Measurements from ENCODE around the gene KLHL22.

DNA sequence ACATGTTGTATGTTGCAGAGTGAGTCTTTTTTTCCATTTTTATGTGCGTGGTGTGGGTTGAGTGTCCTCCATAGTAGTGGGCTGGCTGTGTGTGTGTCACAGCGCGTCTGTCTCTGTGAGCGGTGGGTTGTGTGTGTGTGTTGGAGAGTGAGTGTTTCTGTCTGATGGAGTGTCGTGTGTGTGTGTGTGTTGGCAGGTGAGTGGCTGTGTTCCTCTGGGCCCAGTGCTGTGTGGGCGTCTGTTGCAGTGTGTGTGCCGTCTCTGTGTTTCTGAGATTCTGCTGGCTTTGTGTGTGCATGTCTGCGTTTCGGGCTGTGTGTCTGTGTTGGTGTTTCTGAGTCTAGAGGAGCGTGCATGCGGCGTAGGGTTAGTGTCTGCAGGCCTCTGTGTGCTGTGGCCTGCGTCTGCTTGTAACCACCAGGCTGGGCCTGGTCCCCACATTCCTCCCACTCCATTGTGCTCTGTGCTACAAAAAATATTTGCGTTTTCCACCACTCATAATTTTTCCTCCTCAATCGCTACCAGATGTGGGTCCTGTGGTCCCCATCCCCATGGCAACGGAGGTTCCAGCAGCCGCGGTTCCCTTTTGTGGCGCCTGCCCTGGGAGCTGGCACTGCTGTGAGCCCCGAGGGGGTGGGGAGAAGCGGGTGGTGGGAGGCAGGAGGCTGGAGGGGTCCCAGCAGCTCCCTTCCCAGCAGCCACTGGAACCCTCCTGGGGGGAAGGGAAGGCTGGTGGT is 73.2 kb downstream of the KLHL22 start:
- TF ChIP-seq, protein P1, sequence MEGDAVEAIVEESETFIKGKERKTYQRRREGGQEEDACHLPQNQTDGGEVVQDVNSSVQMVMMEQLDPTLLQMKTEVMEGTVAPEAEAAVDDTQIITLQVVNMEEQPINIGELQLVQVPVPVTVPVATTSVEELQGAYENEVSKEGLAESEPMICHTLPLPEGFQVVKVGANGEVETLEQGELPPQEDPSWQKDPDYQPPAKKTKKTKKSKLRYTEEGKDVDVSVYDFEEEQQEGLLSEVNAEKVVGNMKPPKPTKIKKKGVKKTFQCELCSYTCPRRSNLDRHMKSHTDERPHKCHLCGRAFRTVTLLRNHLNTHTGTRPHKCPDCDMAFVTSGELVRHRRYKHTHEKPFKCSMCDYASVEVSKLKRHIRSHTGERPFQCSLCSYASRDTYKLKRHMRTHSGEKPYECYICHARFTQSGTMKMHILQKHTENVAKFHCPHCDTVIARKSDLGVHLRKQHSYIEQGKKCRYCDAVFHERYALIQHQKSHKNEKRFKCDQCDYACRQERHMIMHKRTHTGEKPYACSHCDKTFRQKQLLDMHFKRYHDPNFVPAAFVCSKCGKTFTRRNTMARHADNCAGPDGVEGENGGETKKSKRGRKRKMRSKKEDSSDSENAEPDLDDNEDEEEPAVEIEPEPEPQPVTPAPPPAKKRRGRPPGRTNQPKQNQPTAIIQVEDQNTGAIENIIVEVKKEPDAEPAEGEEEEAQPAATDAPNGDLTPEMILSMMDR (IDR thresholded peaks at IDR 0.05), result no peak
- TF ChIP-seq EZH2 (IDR thresholded peaks at IDR 0.05) (no peak), EZH2phosphoT487 (IDR thresholded peaks at IDR 0.05) (no peak)
